Tibial nerve (tissue), 3 donors: ENCODE measurements around the gene BTAF1.

ENCODE experiments used
- POLR2A ChIP-seq, 2 donors: fragments of 450-650 bp; IDR thresholded peaks; one replicate each; pipeline ENCODE4 v1.6.1; 2017; ENCODE audit warnings: antibody characterized with exemption in 2 of 2, mild to moderate bottlenecking in 2 of 2, moderate library complexity in 2 of 2
- TF ChIP-seq, protein P1 (sequence below), 5 experiments: fragments of 200-600 bp in 3 of 5; fragments of 450-650 bp in 2 of 5; sonication (generic) in 3 of 5; IDR thresholded peaks; one replicate each; pipeline ENCODE4 v1.5.1; 2016 to 2019; ENCODE audit warnings: antibody characterized with exemption in 5 of 5, mild to moderate bottlenecking in 3 of 5, moderate library complexity in 2 of 5

- no peak for TF ChIP-seq POLR2A (IDR thresholded peaks at IDR 0.05)
- TF ChIP-seq, protein P1, sequence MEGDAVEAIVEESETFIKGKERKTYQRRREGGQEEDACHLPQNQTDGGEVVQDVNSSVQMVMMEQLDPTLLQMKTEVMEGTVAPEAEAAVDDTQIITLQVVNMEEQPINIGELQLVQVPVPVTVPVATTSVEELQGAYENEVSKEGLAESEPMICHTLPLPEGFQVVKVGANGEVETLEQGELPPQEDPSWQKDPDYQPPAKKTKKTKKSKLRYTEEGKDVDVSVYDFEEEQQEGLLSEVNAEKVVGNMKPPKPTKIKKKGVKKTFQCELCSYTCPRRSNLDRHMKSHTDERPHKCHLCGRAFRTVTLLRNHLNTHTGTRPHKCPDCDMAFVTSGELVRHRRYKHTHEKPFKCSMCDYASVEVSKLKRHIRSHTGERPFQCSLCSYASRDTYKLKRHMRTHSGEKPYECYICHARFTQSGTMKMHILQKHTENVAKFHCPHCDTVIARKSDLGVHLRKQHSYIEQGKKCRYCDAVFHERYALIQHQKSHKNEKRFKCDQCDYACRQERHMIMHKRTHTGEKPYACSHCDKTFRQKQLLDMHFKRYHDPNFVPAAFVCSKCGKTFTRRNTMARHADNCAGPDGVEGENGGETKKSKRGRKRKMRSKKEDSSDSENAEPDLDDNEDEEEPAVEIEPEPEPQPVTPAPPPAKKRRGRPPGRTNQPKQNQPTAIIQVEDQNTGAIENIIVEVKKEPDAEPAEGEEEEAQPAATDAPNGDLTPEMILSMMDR (IDR thresholded peaks at IDR 0.05), result no peak
Observed at GRCh38 chr10:92062273-92062672, 138.7 kb downstream of the BTAF1 start.
